SK-MEL-5 (cell line): ENCODE measurements around the gene NSD2. TPM values are rescaled to one million over a fixed set of nuclear protein-coding genes. Genes with fewer than 3 reads are reported as not detected.
A peak's percentile ranks its signal among the peaks of the same experiment; 100 is the strongest.

Experiments
- DNase-seq: peaks from one replicate; pipeline ENCODE4 v3.0.0-alpha.2; 2016; ENCODE audit warnings: low read depth, low spot score
- in situ Hi-C: cut with HindIII; loops from 2 replicates; pipeline ENCODE4 v1.10.0; 2016; ENCODE audit warnings: low sequenced_read_pairs, high pct_unique_total_duplicates, low pct_unique_long_range_greater_than_20kb
- total RNA-seq: library from RNA; depleted of rRNA; stranded (reverse); fragments of >200 nt; shearing (Covaris generic); gene quantifications from 2 replicates; pipeline ENCODE4 v1.2.3, GENCODE V29; 2014

The NSD2 gene
- total RNA-seq, 1 experiment from 2014 or later = 24.8 TPM

GRCh38 chr4:1856943-1857699 is 14.1 kb upstream of the NSD2 start:
- in situ Hi-C loops = no loop called here

GRCh38 chr4:1857931-1858330 is 13.3 kb upstream of the NSD2 start:
- DNase-seq = no peak
- in situ Hi-C loops = no loop called here

More at GRCh38 chr4:1856943-1857699, 14.1 kb upstream of the NSD2 start:
- no peak for DNase-seq

- in situ Hi-C loops = no loop called here
- DNase-seq = no peak
These were observed 11.8 kb upstream of the NSD2 start for GRCh38 chr4:1859389-1859753.

GRCh38 chr4:1862055-1862911 is 8.9 kb upstream of the NSD2 start:
- in situ Hi-C loops = no loop called here
- no peak for DNase-seq

- in situ Hi-C loops = no loop called here
- no peak for DNase-seq
These were observed 8.3 kb upstream of the NSD2 start for GRCh38 chr4:1862961-1863296.

- in situ Hi-C loops = no loop called here
- DNase-seq = no peak
These were observed 7.7 kb upstream of the NSD2 start for GRCh38 chr4:1863297-1864033.

- no peak for DNase-seq
- in situ Hi-C loops = no loop called here
These were observed 6.9 kb upstream of the NSD2 start for GRCh38 chr4:1864076-1865008.

- DNase-seq = no peak
- in situ Hi-C loops = no loop called here
These were observed 5.0 kb upstream of the NSD2 start for GRCh38 chr4:1866189-1866661.

- in situ Hi-C loops = no loop called here
- no peak for DNase-seq
These were observed 2.9 kb upstream of the NSD2 start for GRCh38 chr4:1868293-1868692.

- in situ Hi-C loops = no loop called here
These were observed 2.3 kb upstream of the NSD2 start for GRCh38 chr4:1868912-1869311.

GRCh38 chr4:1869530-1870327 is 1.5 kb upstream of the NSD2 start:
- DNase-seq = no peak
- in situ Hi-C loops = no loop called here

More at GRCh38 chr4:1868912-1869311, 2.3 kb upstream of the NSD2 start:
- no peak for DNase-seq

GRCh38 chr4:1870328-1870577 is 940 bp upstream of the NSD2 start:
- in situ Hi-C loops = no loop called here
- peak; percentile 78 for DNase-seq

GRCh38 chr4:1871471-1872021 is 353 bp downstream of the NSD2 start:
- no peak for DNase-seq

GRCh38 chr4:1872870-1873269 is 1.7 kb downstream of the NSD2 start:
- no peak for DNase-seq
- in situ Hi-C loops = no loop called here

More at GRCh38 chr4:1871471-1872021, 353 bp downstream of the NSD2 start:
- in situ Hi-C loops = no loop called here

GRCh38 chr4:1873291-1873690 is 2.1 kb downstream of the NSD2 start:
- in situ Hi-C loops = no loop called here

GRCh38 chr4:1873776-1874175 is 2.6 kb downstream of the NSD2 start:
- in situ Hi-C loops = no loop called here
- no peak for DNase-seq

More at GRCh38 chr4:1873291-1873690, 2.1 kb downstream of the NSD2 start:
- DNase-seq = no peak
